Measurements from ENCODE around the gene SLC6A19. TPM values are rescaled to one million over a fixed set of nuclear protein-coding genes. Genes with fewer than 3 reads are reported as not detected.

SLC6A19 gene
- total and polyA plus RNA-seq, 12 donors = under 0.01 TPM; not detected in 11

- Histone ChIP-seq H3K27me3 (no peaks in the 10 kb centered on the region), H3K4me1 (replicated peaks in 1 of 2) (no peaks in the 10 kb centered on the region), H3K4me3 (no peak overlapping the region), H3K9me3 (replicated peaks in 1 of 3) (no peaks in the 10 kb centered on the region), H3K27ac (no peak overlapping the region), H3K36me3 (replicated peaks in 1 of 2) (no peaks in the 10 kb centered on the region)
- 65 to 76% (median 70%) methylated on average over 30 to 49 of the region's 49 CpGs for WGBS, 4 donors
- intact Hi-C loops (cut with DNase I) = no loop called here
- TF ChIP-seq POLR2A (IDR thresholded peaks at IDR 0.05) = no peak
- no peak for TF ChIP-seq CTCF (IDR thresholded peaks at IDR 0.05)
- no peak for DNase-seq
These were observed 5.4 kb downstream of the SLC6A19 start for GRCh38 chr5:1206521-1207412.

- Histone ChIP-seq H3K4me1 (replicated peaks in 1 of 2) (no peaks in the 10 kb centered on the region), H3K9me3 (replicated peaks in 1 of 3) (no peaks in the 10 kb centered on the region), H3K27me3 (no peaks in the 10 kb centered on the region), H3K27ac (no peak overlapping the region), H3K4me3 (no peak overlapping the region), H3K36me3 (replicated peaks in 1 of 2) (no peaks in the 10 kb centered on the region)
- intact Hi-C loops (cut with DNase I) = no loop called here
- no peak for DNase-seq
- 64 to 71% (median 69%) methylated on average over 6 of the region's 6 CpGs for WGBS, 4 donors
- TF ChIP-seq POLR2A (IDR thresholded peaks at IDR 0.05) (no peak), CTCF (IDR thresholded peaks at IDR 0.05) (no peak)
These were observed 6.2 kb downstream of the SLC6A19 start for GRCh38 chr5:1207555-1207954.

GRCh38 chr5:1208221-1208742, 6.9 kb downstream of the SLC6A19 start:
- no peaks in the 10 kb centered on the region for H3K27me3 ChIP-seq
- no peaks in the 10 kb centered on the region for H3K4me1 ChIP-seq (replicated peaks in 1 of 2)
- no peaks in the 10 kb centered on the region for H3K36me3 ChIP-seq (replicated peaks in 1 of 2)
- TF ChIP-seq CTCF (IDR thresholded peaks at IDR 0.05) (no peak), POLR2A (IDR thresholded peaks at IDR 0.05) (no peak)
- no peak overlapping the region for H3K27ac ChIP-seq
- intact Hi-C loops (cut with DNase I) = no loop called here
- H3K9me3 ChIP-seq (replicated peaks in 1 of 3) = no peaks in the 10 kb centered on the region
- DNase-seq = no peak
- 71 to 85% (median 79%) methylated on average over 4 to 17 of the region's 17 CpGs for WGBS, 4 donors
- H3K4me3 ChIP-seq = no peak overlapping the region

GRCh38 chr5:1208743-1209488, 7.5 kb downstream of the SLC6A19 start:
- DNase-seq = no peak
- H3K27ac ChIP-seq = no peak overlapping the region
- H3K27me3 ChIP-seq = no peaks in the 10 kb centered on the region
- no peak overlapping the region for H3K4me3 ChIP-seq
- no peaks in the 10 kb centered on the region for H3K4me1 ChIP-seq (replicated peaks in 1 of 2)
- no peaks in the 10 kb centered on the region for H3K9me3 ChIP-seq (replicated peaks in 1 of 3)
- no peaks in the 10 kb centered on the region for H3K36me3 ChIP-seq (replicated peaks in 1 of 2)
- intact Hi-C loops (cut with DNase I) = no loop called here
- no peak for TF ChIP-seq POLR2A (IDR thresholded peaks at IDR 0.05)
- peak in 2 of 6 experiments; percentile 7 to 12 for TF ChIP-seq CTCF (IDR thresholded peaks at IDR 0.05)
- 47 to 83% (median 74%) methylated on average over 5 to 24 of the region's 24 CpGs for WGBS, 4 donors

Measured in adrenal gland (tissue), 12 donors.